NCI-H1436 treated with DMSO at 0.1 percent for 48 hours (cell line): ENCODE measurements around the gene CENPX.

Experiments
- DNase-seq: peaks from one replicate; lab custom pipeline; 2025; lab: John Stamatoyannopoulos, UW

CENPX gene

GRCh38 chr17:82022310-82022980, at the start of gene CENPX:
TSS of gene CENPX (minus strand) at chr17:82022878. CDS start at chr17:82022861, 17 bp downstream.
- DNase-seq = no peak

- DNase-seq = no peak
Observed at GRCh38 chr17:82070611-82071010, 47.9 kb upstream of the CENPX start.

- no peak for DNase-seq
Observed at GRCh38 chr17:82065638-82066303, 43.1 kb upstream of the CENPX start, which contains the start of gene DUS1L. TSS of gene DUS1L (minus strand) at chr17:82065804. CDS start at chr17:82065059, 745 bp downstream.

GRCh38 chr17:82065193-82065637, 42.5 kb upstream of the CENPX start:
- no peak for DNase-seq

GRCh38 chr17:82064433-82065192, 41.9 kb upstream of the CENPX start:
- DNase-seq = no peak

- no peak for DNase-seq
Observed at GRCh38 chr17:82063424-82064415, 41.0 kb upstream of the CENPX start.

GRCh38 chr17:82062984-82063368, 40.3 kb upstream of the CENPX start:
- DNase-seq = no peak

GRCh38 chr17:82062076-82062983, 39.7 kb upstream of the CENPX start:
- no peak for DNase-seq

- DNase-seq = no peak
Observed at GRCh38 chr17:82061047-82061925, 38.6 kb upstream of the CENPX start.

GRCh38 chr17:82060614-82061013, 37.9 kb upstream of the CENPX start:
- DNase-seq = no peak

- DNase-seq = no peak
Observed at GRCh38 chr17:82060001-82060380, 37.3 kb upstream of the CENPX start.

- no peak for DNase-seq
Observed at GRCh38 chr17:82059272-82060000, 36.8 kb upstream of the CENPX start.

GRCh38 chr17:82058855-82059249, 36.2 kb upstream of the CENPX start:
- no peak for DNase-seq

- DNase-seq = no peak
Observed at GRCh38 chr17:82058230-82058854, 35.7 kb upstream of the CENPX start.

GRCh38 chr17:82056729-82057621, 34.3 kb upstream of the CENPX start:
- no peak for DNase-seq

- DNase-seq = no peak
Observed at GRCh38 chr17:82055965-82056728, 33.5 kb upstream of the CENPX start.
